GM21528 (cell line): ENCODE data around the gene PADI1.

Experiments used
- ATAC-seq: cut with Tn5 transposase; IDR thresholded peaks from one replicate; pipeline ENCODE4 v1.9.1; 2021; ENCODE audit warnings: mild to moderate bottlenecking, moderate library complexity; ENCODE audit not compliant: unreplicated experiment, low FRiP score

The PADI1 gene

GRCh38 chr1:17177651-17178050 lies 27.3 kb upstream of the PADI1 start:
- ATAC-seq = no peak

- ATAC-seq = no peak
Observed at GRCh38 chr1:17181781-17182464, 23.0 kb upstream of the PADI1 start.

GRCh38 chr1:17183388-17184160 lies 21.4 kb upstream of the PADI1 start:
- ATAC-seq = no peak

- ATAC-seq = no peak
Observed at GRCh38 chr1:17184161-17184665, 20.7 kb upstream of the PADI1 start.

GRCh38 chr1:17184822-17185484 lies 20.0 kb upstream of the PADI1 start:
- no peak for ATAC-seq

- ATAC-seq = no peak
Observed at GRCh38 chr1:17185485-17185860, 19.5 kb upstream of the PADI1 start.

GRCh38 chr1:17186216-17186909 lies 18.6 kb upstream of the PADI1 start:
- ATAC-seq = no peak

- no peak for ATAC-seq
Observed at GRCh38 chr1:17187051-17187450, 17.9 kb upstream of the PADI1 start.

- ATAC-seq = no peak
Observed at GRCh38 chr1:17188217-17188616, 16.7 kb upstream of the PADI1 start.

GRCh38 chr1:17188889-17189631 lies 15.9 kb upstream of the PADI1 start:
- no peak for ATAC-seq

- no peak for ATAC-seq
Observed at GRCh38 chr1:17189632-17189990, 15.3 kb upstream of the PADI1 start.

- ATAC-seq = no peak
Observed at GRCh38 chr1:17190010-17190995, 14.6 kb upstream of the PADI1 start.

GRCh38 chr1:17191990-17192242 lies 13.0 kb upstream of the PADI1 start:
- no peak for ATAC-seq

GRCh38 chr1:17192394-17193221 lies 12.3 kb upstream of the PADI1 start:
- no peak for ATAC-seq

GRCh38 chr1:17193222-17194132 lies 11.5 kb upstream of the PADI1 start:
- ATAC-seq = no peak

GRCh38 chr1:17194133-17194475 lies 10.8 kb upstream of the PADI1 start:
- ATAC-seq = no peak
